ENCODE results near the gene PDCL3. TPM values are rescaled to one million over a fixed set of nuclear protein-coding genes. Genes with fewer than 3 reads are reported as not detected.
A peak's percentile ranks its signal among the peaks of the same experiment; 100 is the strongest.

Gene PDCL3
- 18.1 and 24.1 TPM in 2 replicates for total RNA-seq
- 14.9 TPM for total RNA-seq (2013)
- 5.6 and 9.1 TPM in 2 replicates for polyA plus RNA-seq
- 4.0 and 7.5 TPM in 2 replicates for polyA minus RNA-seq

GRCh38 chr2:100562613-100563406 lies at the start of gene PDCL3:
PDCL3 (plus strand) TSS chr2:100562993; CDS start chr2:100563068, 75 bp downstream.
- peak within 1 kb of the TSS; percentile 45 to 93 (median 89) for H3K4me3 ChIP-seq (ENCODE audit: control extremely low read depth in 1 of 5, extremely low read depth in 1 of 5, insufficient read depth in 1 of 5, low read depth in 2 of 5, low read length in 4 of 5)

More at GRCh38 chr2:100562613-100563406, at the start of gene PDCL3:
- CTCF ChIA-PET = interaction anchor here (0.6 to 2.2 kb wide), 5 partner anchors 18 to 1005 kb away, joined by 3 to 15 read pairs (median 4); partner anchors contain the start of gene RPL31
- peak within 1 kb of the TSS; percentile 82 for H3K9ac ChIP-seq (ENCODE audit: low read length)
- H3K79me2 ChIP-seq (ENCODE audit: control insufficient read depth, insufficient read depth, low read length) = peaks cover 11% of the 10 kb centered on the region
- Mint-ChIP-seq H3K4me1 (peaks cover 19% of the 10 kb centered on the region), H3K4me3 (peak within 1 kb of the TSS; percentile 100), H3K9me3 (ENCODE audit: insufficient read depth) (no peaks in the 10 kb centered on the region), H3K27me3 (no peaks in the 10 kb centered on the region), H3K27ac (peak within 1 kb of the TSS; percentile 99)
- peak within 1 kb of the TSS; percentile 84 for H3K27ac ChIP-seq (ENCODE audit: low read length in 2 of 2)
- DNase-seq (peak; percentile 99), ATAC-seq (ENCODE audit: low read depth) (peak; percentile 87)
- peaks cover 0 to 14% of the 10 kb centered on the region in 2 experiments for H3K36me3 ChIP-seq (replicated peaks in 1 of 2; ENCODE audit: control extremely low read depth in 1 of 2, control insufficient read depth in 1 of 2, extremely low read depth in 1 of 2, insufficient read depth in 2 of 2, low read length in 1 of 2)
- H4K20me1 ChIP-seq (ENCODE audit: control insufficient read depth, insufficient read depth, low read length, poor library complexity, severe bottlenecking) = no peaks in the 10 kb centered on the region
- H3K4me2 ChIP-seq (replicated peaks; ENCODE audit: low read depth, low read length, poor library complexity, severe bottlenecking) = peak within 1 kb of the TSS; percentile 75
- H3K9me3 ChIP-seq (ENCODE audit: control extremely low read depth in 1 of 3, control insufficient read depth in 2 of 3, insufficient read depth in 1 of 3, low read length in 2 of 3) = no peaks in the 10 kb centered on the region
- H3K27me3 ChIP-seq (replicated peaks in 1 of 4; ENCODE audit: control extremely low read depth in 1 of 4, control insufficient read depth in 3 of 4, insufficient read depth in 4 of 4, low read length in 3 of 4) = no peaks in the 10 kb centered on the region
- POLR2A ChIA-PET = interaction anchor here (0.6 to 3.2 kb wide), 5 partner anchors 18 to 439 kb away, joined by 3 to 50 read pairs (median 6); partner anchors contain the start of gene RPL31
- H3K4me1 ChIP-seq (ENCODE audit: control insufficient read depth in 2 of 2, insufficient read depth in 2 of 2, low read length in 2 of 2) = peaks cover 13 to 17% of the 10 kb centered on the region in 2 donors
- intact Hi-C loops (cut with micrococcal nuclease) = loop anchor here (1.0 to 5.0 kb wide), 6 partner anchors 17 to 1956 kb away; partner anchors contain the start of genes CHST10, CNOT11, COA5 and RPL31
- TF ChIP-seq CTCF (IDR thresholded peaks at IDR 0.05) (no peak), EZH2 (IDR thresholded peaks at IDR 0.05; ENCODE audit: borderline replicate concordance, insufficient read depth, low read depth, low read length, poor library complexity, severe bottlenecking) (no peak)
- WGBS (ENCODE audit: insufficient coverage) = under 1% methylated on average over 59 of the region's 62 CpGs
- H2AFZ ChIP-seq (ENCODE audit: insufficient read depth, low read depth, low read length, poor library complexity, severe bottlenecking) = peak within 1 kb of the TSS; percentile 92

All from B cell (primary cell).